MCF 10A (cell line): ENCODE measurements around the gene BPIFA3. TPM values are rescaled to one million over a fixed set of nuclear protein-coding genes. Genes with fewer than 3 reads are reported as not detected.

Source experiments
- BruUV-seq: library from RNA; stranded (reverse); fragments of 400-500 nt; replicated peaks from 2 replicates; lab custom pipeline; 2021; lab: Mats Ljungman, UMichigan
- CTCF ChIA-PET: fragments of 300-600 bp; sonication (Branson Sonifier 250); formaldehyde crosslinking; extraction: SDS; loops from one replicate; lab custom pipeline; 2021; ENCODE audit warnings: antibody characterized with exemption, inconsistent platforms; lab: Yijun Ruan, JAX
- POLR2A ChIA-PET: fragments of 300-600, 350-650 bp; sonication (Branson Sonifier 250); formaldehyde crosslinking; extraction: SDS; loops from one replicate; lab custom pipeline; 2020; ENCODE audit warnings: antibody characterized with exemption, inconsistent platforms; lab: Yijun Ruan, JAX
- DNase-seq: peaks from one replicate; pipeline ENCODE4 v3.0.0-alpha.2; 2018; ENCODE audit not compliant: unreplicated experiment
- H3K27ac Mint-ChIP-seq: one replicate; pipeline ENCODE4 v1.8.0; 2022; ENCODE audit warnings: mild to moderate bottlenecking, low read depth, mixed read lengths; ENCODE audit not compliant: unreplicated experiment
- H3K27me3 Mint-ChIP-seq: one replicate; pipeline ENCODE4 v1.8.0; 2022; ENCODE audit warnings: mixed read lengths; ENCODE audit not compliant: insufficient read depth, unreplicated experiment
- H3K36me3 Mint-ChIP-seq: one replicate; pipeline ENCODE4 v1.8.0; 2022; ENCODE audit warnings: mild to moderate bottlenecking, moderate library complexity, mixed read lengths; ENCODE audit not compliant: insufficient read depth, unreplicated experiment
- H3K4me1 Mint-ChIP-seq: one replicate; pipeline ENCODE4 v1.8.0; 2022; ENCODE audit warnings: mixed read lengths; ENCODE audit not compliant: insufficient read depth, unreplicated experiment
- H3K4me3 Mint-ChIP-seq: one replicate; pipeline ENCODE4 v1.8.0; 2022; ENCODE audit warnings: mild to moderate bottlenecking, moderate library complexity, mixed read lengths; ENCODE audit not compliant: unreplicated experiment
- H3K9me3 Mint-ChIP-seq: one replicate; pipeline ENCODE4 v1.8.0; 2022; ENCODE audit warnings: mixed read lengths; ENCODE audit not compliant: unreplicated experiment
- intact Hi-C: fragments of 100-400 bp; cut with micrococcal nuclease; formaldehyde crosslinking; loops from 2 replicates; pipeline ENCODE4 v1.14.1; 2022
- total RNA-seq: library from RNA; stranded (reverse); gene quantifications from 2 replicates; pipeline ENCODE4 v1.2.3, GENCODE V29; 2022
- TF ChIP-seq, protein P1 (sequence below): fragments of 200-600 bp; IDR thresholded peaks from one replicate; pipeline ENCODE4 v1.8.0; 2022; ENCODE audit warnings: antibody characterized with exemption, mild to moderate bottlenecking; ENCODE audit not compliant: unreplicated experiment

BPIFA3 gene
- total RNA-seq, 1 experiment from 2014 or later = not detected

DNA sequence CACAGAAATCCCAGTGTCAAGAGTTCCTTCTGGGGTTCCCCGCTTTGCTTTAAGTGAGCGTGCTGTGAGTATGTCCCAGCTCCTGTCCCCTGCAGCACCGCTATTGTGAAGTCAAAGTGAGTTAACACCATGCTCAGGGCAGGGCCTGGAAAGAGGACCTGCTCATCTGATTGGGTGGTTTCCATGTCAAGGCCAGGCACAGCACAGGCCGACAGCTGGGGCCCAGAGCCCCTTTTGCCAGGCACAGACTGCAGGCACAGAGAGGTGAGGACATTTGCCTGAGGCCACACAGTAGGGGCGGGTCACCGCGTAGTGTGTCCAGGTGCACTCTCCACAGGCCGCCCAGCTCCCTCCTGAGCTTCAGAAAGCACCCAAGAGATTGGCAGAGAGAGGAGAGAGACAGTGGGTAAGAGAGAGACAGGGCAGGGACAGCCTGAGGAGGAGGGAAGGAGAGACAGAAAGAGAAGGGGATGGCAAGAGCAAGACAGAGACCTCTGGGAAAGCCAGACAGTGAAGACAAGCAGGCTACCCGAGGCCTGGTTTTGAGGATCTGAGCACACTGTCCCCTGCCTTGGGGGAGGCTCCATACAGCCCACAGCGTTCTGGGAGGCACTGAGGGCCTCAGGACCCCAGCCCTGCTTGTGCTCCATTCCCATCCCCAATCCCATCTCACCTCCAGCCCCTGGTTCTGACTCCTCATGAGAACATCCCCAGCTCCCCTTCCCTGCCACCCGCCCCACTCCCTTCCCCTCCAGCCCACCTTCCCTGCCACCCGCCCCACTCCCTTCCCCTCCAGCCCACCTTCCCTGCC, 59.4 kb downstream of the BPIFA3 start:
- intact Hi-C loops = no loop called here
- BruUV-seq = no TSS peak
- no peak for DNase-seq

More for the DNA sequence above, 59.4 kb downstream of the BPIFA3 start:
- POLR2A ChIA-PET = no interaction called here
- H3K27ac Mint-ChIP-seq = no peak overlapping the region
- peaks cover 50% of the 10 kb centered on the region for H3K27me3 Mint-ChIP-seq
- no peaks in the 10 kb centered on the region for H3K36me3 Mint-ChIP-seq
- no peaks in the 10 kb centered on the region for H3K4me1 Mint-ChIP-seq
- CTCF ChIA-PET = interaction anchor here (0.6 kb wide), 1 partner anchor 71 kb away, joined by 3 read pairs; no protein-coding TSS in a partner anchor
- H3K4me3 Mint-ChIP-seq = no peak overlapping the region
- TF ChIP-seq, protein P1, sequence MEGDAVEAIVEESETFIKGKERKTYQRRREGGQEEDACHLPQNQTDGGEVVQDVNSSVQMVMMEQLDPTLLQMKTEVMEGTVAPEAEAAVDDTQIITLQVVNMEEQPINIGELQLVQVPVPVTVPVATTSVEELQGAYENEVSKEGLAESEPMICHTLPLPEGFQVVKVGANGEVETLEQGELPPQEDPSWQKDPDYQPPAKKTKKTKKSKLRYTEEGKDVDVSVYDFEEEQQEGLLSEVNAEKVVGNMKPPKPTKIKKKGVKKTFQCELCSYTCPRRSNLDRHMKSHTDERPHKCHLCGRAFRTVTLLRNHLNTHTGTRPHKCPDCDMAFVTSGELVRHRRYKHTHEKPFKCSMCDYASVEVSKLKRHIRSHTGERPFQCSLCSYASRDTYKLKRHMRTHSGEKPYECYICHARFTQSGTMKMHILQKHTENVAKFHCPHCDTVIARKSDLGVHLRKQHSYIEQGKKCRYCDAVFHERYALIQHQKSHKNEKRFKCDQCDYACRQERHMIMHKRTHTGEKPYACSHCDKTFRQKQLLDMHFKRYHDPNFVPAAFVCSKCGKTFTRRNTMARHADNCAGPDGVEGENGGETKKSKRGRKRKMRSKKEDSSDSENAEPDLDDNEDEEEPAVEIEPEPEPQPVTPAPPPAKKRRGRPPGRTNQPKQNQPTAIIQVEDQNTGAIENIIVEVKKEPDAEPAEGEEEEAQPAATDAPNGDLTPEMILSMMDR = no peak
- no peaks in the 10 kb centered on the region for H3K9me3 Mint-ChIP-seq

Other genes starting within 250 kb of the BPIFA3 start
- gene SUN5, start 212.9 kb upstream of the BPIFA3 start, total RNA-seq = not detected in 2 replicates
- not detected in 2 replicates for gene BPIFB2, start 209.6 kb upstream of the BPIFA3 start, total RNA-seq
- gene BPIFB6, start 185.7 kb upstream of the BPIFA3 start, total RNA-seq = not detected in 2 replicates
- gene BPIFB3, start 163.4 kb upstream of the BPIFA3 start, total RNA-seq = not detected in 2 replicates
- gene BPIFB4, start 137.7 kb upstream of the BPIFA3 start, total RNA-seq = not detected in 2 replicates
- not detected in 2 replicates for gene BPIFA2, start 49.2 kb upstream of the BPIFA3 start, total RNA-seq
- not detected in 2 replicates for gene BPIFA1, start 18.6 kb downstream of the BPIFA3 start, total RNA-seq
- not detected in 2 replicates for gene BPIFB1, start 65.9 kb downstream of the BPIFA3 start, total RNA-seq
- gene CDK5RAP1, start 184.2 kb downstream of the BPIFA3 start, total RNA-seq = 41.0 and 45.0 TPM in 2 replicates
- gene SNTA1, start 226.4 kb downstream of the BPIFA3 start, total RNA-seq = 1.4 and 2.0 TPM in 2 replicates